ENCODE data around the gene DYSF. TPM values are rescaled to one million over a fixed set of nuclear protein-coding genes. Genes with fewer than 3 reads are reported as not detected.
A peak's percentile ranks its signal among the peaks of the same experiment; 100 is the strongest.

DYSF gene
- total and polyA plus RNA-seq, 2 donors from 2014 or later, result 11.3 to 19.8 TPM

DNA sequence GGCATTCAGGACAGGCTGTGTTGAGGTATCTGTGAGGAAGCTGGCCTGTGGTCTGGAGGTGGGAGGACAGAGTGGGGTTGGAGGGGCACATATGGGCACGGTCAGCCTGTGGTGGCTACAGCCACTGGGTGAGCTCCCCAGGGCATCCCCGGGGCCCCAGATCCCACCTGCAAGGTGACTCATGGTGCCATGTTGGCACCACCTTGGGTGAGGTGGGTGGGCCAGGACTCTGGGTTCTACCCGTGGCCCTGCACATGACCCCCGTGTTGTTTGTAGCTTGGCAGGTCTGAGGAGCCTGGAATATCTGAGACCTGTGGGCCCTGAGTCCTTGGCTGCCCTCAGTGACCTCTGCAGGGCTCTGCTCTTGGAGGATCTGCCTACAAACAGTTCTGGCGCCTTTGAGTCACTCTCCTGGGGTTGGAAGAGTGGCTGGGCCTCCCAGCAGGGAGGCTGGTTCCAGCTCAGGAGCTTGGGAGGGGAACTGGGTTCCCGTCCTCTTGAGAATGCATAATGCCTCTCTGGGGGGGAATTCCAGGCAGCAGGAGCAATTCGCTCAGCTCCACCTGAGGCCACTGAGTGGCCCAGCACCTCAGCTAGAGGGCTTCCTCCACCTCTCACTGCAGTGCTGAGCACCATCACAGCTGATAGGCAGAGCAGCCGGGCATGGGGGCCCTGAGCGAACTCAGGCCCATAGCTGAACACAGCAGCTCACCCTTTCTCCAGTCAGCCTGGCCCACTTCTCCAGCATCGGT, 105.1 kb downstream of the DYSF start:
- H3K4me3 ChIP-seq (ENCODE audit: low read length in 3 of 3), result no peak overlapping the region
- H3K9ac ChIP-seq (ENCODE audit: low read length in 3 of 3), result no peak overlapping the region
- TF ChIP-seq CTCF (IDR thresholded peaks at IDR 0.05; ENCODE audit: borderline replicate concordance, extremely low read depth, insufficient read depth), result no peak
- no peaks in the 10 kb centered on the region for H3K36me3 ChIP-seq (ENCODE audit: control insufficient read depth in 2 of 3, insufficient read depth in 3 of 3, low read length in 3 of 3)
- DNase-seq (peak in 3 of 5 donors; percentile 35 to 52 (median 43)), FAIRE-seq (no peak)
- peak overlapping the region in 1 of 2 donors; percentile 35 for H3K27ac ChIP-seq (ENCODE audit: low read depth in 2 of 2, low read length in 2 of 2)
- intact Hi-C loops (cut with DNase I), result loop anchor here (10.0 kb wide), 1 partner anchor 1026 kb away; no protein-coding TSS in a partner anchor
- H3K9me3 ChIP-seq (ENCODE audit: control insufficient read depth in 2 of 3, insufficient read depth in 1 of 3, low read length in 3 of 3), result no peaks in the 10 kb centered on the region
- H3K27me3 ChIP-seq (ENCODE audit: control insufficient read depth, insufficient read depth, low read length), result no peaks in the 10 kb centered on the region
- peaks cover 0 to 14% (median 8%) of the 10 kb centered on the region in 3 donors for H3K4me1 ChIP-seq (ENCODE audit: control insufficient read depth in 2 of 3, insufficient read depth in 2 of 3, low read depth in 1 of 3, low read length in 3 of 3)

- intact Hi-C loops (cut with DNase I), result loop anchor here (10.0 kb wide), 1 partner anchor 1026 kb away; no protein-coding TSS in a partner anchor
- Histone ChIP-seq H3K27ac (ENCODE audit: low read depth in 2 of 2, low read length in 2 of 2) (no peak overlapping the region), H3K4me3 (ENCODE audit: low read length in 3 of 3) (no peak overlapping the region), H3K36me3 (ENCODE audit: control insufficient read depth in 2 of 3, insufficient read depth in 3 of 3, low read length in 3 of 3) (no peaks in the 10 kb centered on the region), H3K9ac (ENCODE audit: low read length in 3 of 3) (no peak overlapping the region), H3K9me3 (ENCODE audit: control insufficient read depth in 2 of 3, insufficient read depth in 1 of 3, low read length in 3 of 3) (no peaks in the 10 kb centered on the region), H3K4me1 (ENCODE audit: control insufficient read depth in 2 of 3, insufficient read depth in 2 of 3, low read depth in 1 of 3, low read length in 3 of 3) (peaks cover 0 to 14% (median 8%) of the 10 kb centered on the region in 3 donors), H3K27me3 (ENCODE audit: control insufficient read depth, insufficient read depth, low read length) (no peaks in the 10 kb centered on the region)
- DNase-seq (peak in 1 of 5 donors; percentile 46), FAIRE-seq (no peak)
- TF ChIP-seq CTCF (IDR thresholded peaks at IDR 0.05; ENCODE audit: borderline replicate concordance, extremely low read depth, insufficient read depth), result no peak
Observed at GRCh38 chr2:71559080-71559827, 105.9 kb downstream of the DYSF start.

DNA sequence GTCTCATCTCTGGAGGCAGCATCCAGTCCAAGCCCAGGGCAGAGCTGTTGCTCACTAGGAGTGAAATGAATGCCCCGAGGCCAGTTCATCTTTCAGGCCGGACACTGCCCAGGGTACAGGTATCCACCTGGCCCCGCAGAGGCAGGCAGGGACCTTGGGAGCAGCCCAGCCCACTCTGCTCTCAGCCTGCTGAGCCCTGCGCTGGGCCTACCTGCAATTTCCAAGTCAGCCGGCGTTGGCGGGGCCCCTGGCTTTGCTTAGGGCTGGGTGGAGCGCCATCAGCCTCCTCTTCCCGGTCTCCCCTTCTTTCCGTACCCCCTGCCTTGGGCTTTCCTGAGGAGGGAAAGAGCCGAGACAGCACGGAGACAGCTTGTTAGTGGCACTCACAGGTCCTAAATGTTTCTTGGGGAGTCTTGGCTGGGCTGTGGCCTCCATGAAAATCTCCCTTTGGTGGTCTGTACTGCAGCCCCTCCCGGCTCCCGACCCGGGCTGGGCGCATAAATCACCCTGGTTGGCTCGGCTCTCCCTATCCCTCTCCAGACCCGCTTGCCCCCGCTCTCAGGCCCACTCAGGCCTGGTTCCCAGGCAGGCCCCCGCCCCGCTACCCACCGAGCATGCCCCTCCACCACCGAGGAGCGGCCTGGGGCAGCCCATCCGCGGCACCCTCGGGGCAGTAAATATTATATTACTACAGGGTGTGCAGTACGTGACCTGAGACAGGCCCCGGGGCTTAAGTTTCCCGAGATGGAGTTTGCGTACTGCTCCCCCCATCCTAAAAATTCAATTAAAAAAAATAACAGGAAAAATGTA, 106.7 kb downstream of the DYSF start:
- DNase-seq (peak in 2 of 5 donors; percentile 19 to 63), FAIRE-seq (no peak)
- Histone ChIP-seq H3K36me3 (ENCODE audit: control insufficient read depth in 2 of 3, insufficient read depth in 3 of 3, low read length in 3 of 3) (no peaks in the 10 kb centered on the region), H3K9me3 (ENCODE audit: control insufficient read depth in 2 of 3, insufficient read depth in 1 of 3, low read length in 3 of 3) (no peaks in the 10 kb centered on the region), H3K4me1 (ENCODE audit: control insufficient read depth in 2 of 3, insufficient read depth in 2 of 3, low read depth in 1 of 3, low read length in 3 of 3) (peaks cover 0 to 14% (median 8%) of the 10 kb centered on the region in 3 donors), H3K9ac (ENCODE audit: low read length in 3 of 3) (no peak overlapping the region), H3K27ac (ENCODE audit: low read depth in 2 of 2, low read length in 2 of 2) (no peak overlapping the region), H3K27me3 (ENCODE audit: control insufficient read depth, insufficient read depth, low read length) (no peaks in the 10 kb centered on the region), H3K4me3 (ENCODE audit: low read length in 3 of 3) (no peak overlapping the region)
- TF ChIP-seq CTCF (IDR thresholded peaks at IDR 0.05; ENCODE audit: borderline replicate concordance, extremely low read depth, insufficient read depth), result no peak
- intact Hi-C loops (cut with DNase I), result loop anchor here (10.0 kb wide), 1 partner anchor 1025 kb away; no protein-coding TSS in a partner anchor

Measured in kidney (tissue), 14 donors.